Activated CD8-positive, alpha-beta T cell treated with anti-CD3 and anti-CD28 coated beads for 36 hours (primary cell): Measurements from ENCODE around the gene TMC5. TPM values are rescaled to one million over a fixed set of nuclear protein-coding genes. Genes with fewer than 3 reads are reported as not detected.
"Not testable (repeated sequence)": the region's sequence is repeated elsewhere in the genome, so short reads cannot be mapped to it uniquely, and the experiment has no call there.

Experiments
- ATAC-seq: fragments of 200-7000 bp; cut with Tn5 transposase; one replicate; pipeline ENCODE4 v1.10.0; 2021; ENCODE audit warnings: mild to moderate bottlenecking, moderate library complexity
- CTCF ChIA-PET: fragments of 350-600 bp; sonication (Branson Sonifier 250); formaldehyde crosslinking; loops from one replicate; lab custom pipeline; 2021; ENCODE audit warnings: antibody characterized with exemption; lab: Charles Lee
- POLR2A ChIA-PET: fragments of 350-600 bp; sonication (Branson Sonifier 250); formaldehyde crosslinking; loops from one replicate; lab custom pipeline; 2021; ENCODE audit warnings: antibody characterized with exemption; lab: Charles Lee
- DNase-seq: peaks from one replicate; pipeline ENCODE4 v3.0.0-alpha.2; 2020
- H3K27ac Mint-ChIP-seq: one replicate; pipeline ENCODE4 v1.8.0; 2021; ENCODE audit warnings: mild to moderate bottlenecking, mixed read lengths
- H3K27me3 Mint-ChIP-seq: one replicate; pipeline ENCODE4 v1.8.0; 2021; ENCODE audit warnings: mixed read lengths
- H3K36me3 Mint-ChIP-seq: one replicate; pipeline ENCODE4 v1.8.0; 2021; ENCODE audit warnings: low read depth, mixed read lengths
- H3K4me1 Mint-ChIP-seq: one replicate; pipeline ENCODE4 v1.8.0; 2021; ENCODE audit warnings: low read depth, mixed read lengths
- H3K4me3 Mint-ChIP-seq: one replicate; pipeline ENCODE4 v1.8.0; 2021; ENCODE audit warnings: mild to moderate bottlenecking, moderate library complexity, mixed read lengths
- H3K9me3 Mint-ChIP-seq: one replicate; pipeline ENCODE4 v1.8.0; 2021; ENCODE audit warnings: mixed read lengths
- CTCF ChIP-seq: fragments of 200-600 bp; IDR thresholded peaks from one replicate; pipeline ENCODE4 v1.8.0; 2022; ENCODE audit warnings: antibody characterized with exemption, mild to moderate bottlenecking
- intact Hi-C: fragments of 100-400 bp; cut with micrococcal nuclease; formaldehyde crosslinking; loops from one replicate; pipeline ENCODE4 v1.10.0; 2022
- total RNA-seq, 2 experiments: library from RNA; stranded (reverse); gene quantifications; one replicate each; pipeline ENCODE4 v1.2.3, GENCODE V29; 2021

The TMC5 gene, protein sequence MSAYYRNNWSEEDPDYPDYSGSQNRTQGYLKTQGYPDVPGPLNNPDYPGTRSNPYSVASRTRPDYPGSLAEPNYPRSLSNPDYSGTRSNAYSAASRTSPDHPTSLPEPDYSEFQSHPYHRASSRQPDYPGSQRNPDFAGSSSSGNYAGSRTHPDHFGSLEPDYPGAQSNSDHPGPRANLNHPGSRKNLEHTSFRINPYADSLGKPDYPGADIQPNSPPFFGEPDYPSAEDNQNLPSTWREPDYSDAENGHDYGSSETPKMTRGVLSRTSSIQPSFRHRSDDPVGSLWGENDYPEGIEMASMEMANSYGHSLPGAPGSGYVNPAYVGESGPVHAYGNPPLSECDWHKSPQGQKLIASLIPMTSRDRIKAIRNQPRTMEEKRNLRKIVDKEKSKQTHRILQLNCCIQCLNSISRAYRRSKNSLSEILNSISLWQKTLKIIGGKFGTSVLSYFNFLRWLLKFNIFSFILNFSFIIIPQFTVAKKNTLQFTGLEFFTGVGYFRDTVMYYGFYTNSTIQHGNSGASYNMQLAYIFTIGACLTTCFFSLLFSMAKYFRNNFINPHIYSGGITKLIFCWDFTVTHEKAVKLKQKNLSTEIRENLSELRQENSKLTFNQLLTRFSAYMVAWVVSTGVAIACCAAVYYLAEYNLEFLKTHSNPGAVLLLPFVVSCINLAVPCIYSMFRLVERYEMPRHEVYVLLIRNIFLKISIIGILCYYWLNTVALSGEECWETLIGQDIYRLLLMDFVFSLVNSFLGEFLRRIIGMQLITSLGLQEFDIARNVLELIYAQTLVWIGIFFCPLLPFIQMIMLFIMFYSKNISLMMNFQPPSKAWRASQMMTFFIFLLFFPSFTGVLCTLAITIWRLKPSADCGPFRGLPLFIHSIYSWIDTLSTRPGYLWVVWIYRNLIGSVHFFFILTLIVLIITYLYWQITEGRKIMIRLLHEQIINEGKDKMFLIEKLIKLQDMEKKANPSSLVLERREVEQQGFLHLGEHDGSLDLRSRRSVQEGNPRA
- total RNA-seq: not detected

DNA sequence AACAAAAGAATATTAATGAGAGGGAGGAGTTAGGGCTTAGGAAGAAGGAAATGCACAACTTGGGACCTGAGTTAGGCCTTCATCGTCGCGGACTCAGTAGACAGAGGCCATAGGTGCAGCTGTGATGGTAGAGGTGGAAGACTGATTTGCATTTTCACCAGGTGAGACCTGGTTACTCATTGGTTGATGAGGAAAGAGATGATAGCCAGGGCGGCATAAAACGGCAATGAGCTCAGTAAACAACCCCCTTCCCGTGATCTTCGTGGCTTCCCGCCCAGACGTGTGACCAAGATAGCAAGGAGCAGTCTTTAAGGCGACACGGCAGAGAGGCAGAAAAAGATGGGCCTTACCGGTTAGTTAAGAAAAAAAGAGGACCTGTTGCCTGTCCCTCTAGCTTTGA lies at the start of gene TMC5:
Gene TMC5 (plus strand): TSS at position 244 of the 400 bp plus-strand sequence. CDS start 22,156 bp downstream, outside the sequence.
- POLR2A ChIA-PET: no interaction called here
- no peak for TF ChIP-seq CTCF
- H3K4me3 Mint-ChIP-seq: no peak within 1 kb of the TSS
- H3K27me3 Mint-ChIP-seq: peaks cover 15% of the 10 kb centered on the region
- H3K36me3 Mint-ChIP-seq: no peaks in the 10 kb centered on the region
- DNase-seq: no peak
- intact Hi-C loops: no loop called here
- H3K4me1 Mint-ChIP-seq: no peaks in the 10 kb centered on the region
- no peak for ATAC-seq
- peaks cover 7% of the 10 kb centered on the region for H3K9me3 Mint-ChIP-seq
- no peak within 1 kb of the TSS for H3K27ac Mint-ChIP-seq
- CTCF ChIA-PET: interaction anchor here (0.8 kb wide), 1 partner anchor 10 kb away, joined by 4 read pairs; no protein-coding TSS in a partner anchor

DNA sequence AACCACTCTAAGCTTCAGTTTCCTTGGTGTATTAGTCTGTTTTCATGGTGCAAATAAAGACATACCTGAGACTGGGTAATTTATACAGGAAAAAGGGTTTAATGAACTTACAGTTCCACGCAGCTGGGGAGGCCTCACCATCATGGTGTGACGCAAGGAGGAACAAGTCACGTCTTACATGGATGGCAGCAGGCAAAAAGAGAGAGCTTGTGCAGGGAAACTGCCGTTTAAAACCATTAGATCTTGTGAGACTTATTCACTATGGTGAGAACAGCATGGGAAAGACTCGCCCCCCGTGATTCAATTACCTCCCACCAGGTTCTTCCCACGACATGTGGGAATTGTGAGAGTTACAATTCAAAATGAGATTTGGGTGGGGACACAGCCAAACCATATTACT lies 45.1 kb upstream of the TMC5 start:
- H3K27me3 Mint-ChIP-seq, H3K4me1 Mint-ChIP-seq, H3K36me3 Mint-ChIP-seq, H3K4me3 Mint-ChIP-seq, H3K9me3 Mint-ChIP-seq, H3K27ac Mint-ChIP-seq, intact Hi-C loops, ATAC-seq, POLR2A ChIA-PET, DNase-seq: not testable (repeated sequence)
- CTCF ChIA-PET: interaction anchor here (1.1 kb wide), 1 partner anchor 287 kb away, joined by 3 read pairs; no protein-coding TSS in a partner anchor

DNA sequence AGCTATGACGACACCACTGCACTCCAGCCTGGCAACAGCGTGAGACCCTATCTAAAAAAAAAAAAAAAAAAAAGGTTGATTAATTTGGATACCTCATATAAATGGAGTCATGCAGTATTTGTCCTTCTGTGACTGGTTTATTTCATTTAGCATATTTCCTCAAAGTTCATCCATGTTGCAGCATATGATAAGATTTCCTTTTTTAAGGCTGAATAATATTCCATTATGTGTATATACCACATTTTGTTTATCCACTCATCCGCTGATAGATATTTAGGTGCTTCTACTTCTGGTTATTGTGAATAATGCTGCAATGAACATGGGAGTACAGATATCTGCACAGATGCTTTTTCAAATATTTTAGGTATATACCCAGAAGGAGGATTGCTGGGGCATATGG lies 43.3 kb upstream of the TMC5 start:
- DNase-seq (no peak), ATAC-seq (no peak)
- Mint-ChIP-seq H3K9me3 (no peaks in the 10 kb centered on the region), H3K27me3 (peaks cover 2% of the 10 kb centered on the region), H3K27ac (no peak overlapping the region), H3K4me3 (no peak overlapping the region), H3K4me1 (no peaks in the 10 kb centered on the region), H3K36me3 (no peaks in the 10 kb centered on the region)
- intact Hi-C loops: no loop called here
- ChIA-PET CTCF (no interaction called here), POLR2A (no interaction called here)
- TF ChIP-seq CTCF: no peak

GRCh38 chr16:19375561-19376158 lies 42.0 kb upstream of the TMC5 start:
- no peak overlapping the region for H3K27ac Mint-ChIP-seq
- peaks cover 2% of the 10 kb centered on the region for H3K4me1 Mint-ChIP-seq
- H3K4me3 Mint-ChIP-seq: no peak overlapping the region
- H3K9me3 Mint-ChIP-seq: no peaks in the 10 kb centered on the region
- ChIA-PET POLR2A (no interaction called here), CTCF (interaction anchor here (0.7 to 1.6 kb wide), 2 partner anchors 11 to 289 kb away, joined by 3 to 6 read pairs; no protein-coding TSS in a partner anchor)
- TF ChIP-seq CTCF: peak; percentile 81
- intact Hi-C loops: loop anchor here (5.0 kb wide), 1 partner anchor 288 kb away; no protein-coding TSS in a partner anchor
- DNase-seq: peak; percentile 52
- H3K36me3 Mint-ChIP-seq: no peaks in the 10 kb centered on the region
- ATAC-seq: peak; percentile 67
- peaks cover 2% of the 10 kb centered on the region for H3K27me3 Mint-ChIP-seq

DNA sequence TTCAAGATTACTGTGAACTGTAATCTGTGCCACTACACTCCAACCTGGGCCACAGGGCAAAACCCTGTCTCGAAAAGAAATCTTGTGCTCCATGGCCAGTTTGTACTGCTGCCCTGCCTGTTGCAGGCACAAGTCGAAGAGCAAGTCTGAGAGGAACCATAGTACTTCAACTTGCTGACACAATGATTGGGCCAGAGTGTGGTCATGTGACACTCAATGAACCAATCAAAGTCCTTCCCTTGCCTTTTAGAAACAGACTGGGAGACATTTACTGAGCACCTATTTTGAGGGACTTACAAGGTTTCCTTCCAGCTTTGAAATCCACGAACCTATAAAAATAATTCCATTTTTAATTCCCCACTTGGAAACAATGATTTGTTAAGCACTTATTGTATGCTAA lies 39.8 kb upstream of the TMC5 start:
- H3K36me3 Mint-ChIP-seq: no peaks in the 10 kb centered on the region
- POLR2A ChIA-PET: no interaction called here
- no peaks in the 10 kb centered on the region for H3K9me3 Mint-ChIP-seq
- no peak for TF ChIP-seq CTCF
- CTCF ChIA-PET: no interaction called here
- peaks cover 10% of the 10 kb centered on the region for H3K27me3 Mint-ChIP-seq
- H3K4me3 Mint-ChIP-seq: no peak overlapping the region
- no peak for ATAC-seq
- intact Hi-C loops: loop anchor here (5.0 kb wide), 1 partner anchor 291 kb away; no protein-coding TSS in a partner anchor
- no peak overlapping the region for H3K27ac Mint-ChIP-seq
- no peak for DNase-seq
- peaks cover 2% of the 10 kb centered on the region for H3K4me1 Mint-ChIP-seq
